ENCODE results near the gene VPS26B. TPM values are rescaled to one million over a fixed set of nuclear protein-coding genes. Genes with fewer than 3 reads are reported as not detected.

The VPS26B gene
- total RNA-seq, 1 experiment from 2014 or later, result 69.4 TPM

- no peak for TF ChIP-seq POLR2AphosphoS5 (IDR thresholded peaks at IDR 0.05; ENCODE audit: low read depth, low read length)
- no peak for TF ChIP-seq REST (IDR thresholded peaks at IDR 0.05; ENCODE audit: insufficient read depth in 1 of 2, low read depth in 2 of 2, low read length in 1 of 2)
- no peak for TF ChIP-seq SIN3A (IDR thresholded peaks at IDR 0.05; ENCODE audit: borderline replicate concordance, insufficient read depth, low read depth, low read length)
- no peak for TF ChIP-seq TCF7L2 (IDR thresholded peaks at IDR 0.05; ENCODE audit: low read depth, low read length)
- TF ChIP-seq CTCF (IDR thresholded peaks at IDR 0.05), result no peak
- DNase-seq (ENCODE audit: low read depth, low spot score), result no peak
- Histone ChIP-seq H3K36me3 (ENCODE audit: control insufficient read depth, insufficient read depth, low read length) (no peaks in the 10 kb centered on the region; the same call in 1 of the 2 replicates), H3K9me3 (ENCODE audit: control insufficient read depth, insufficient read depth, low read depth, low read length) (no peaks in the 10 kb centered on the region), H3K27me3 (ENCODE audit: control insufficient read depth, insufficient read depth, low read length) (no peaks in the 10 kb centered on the region), H3K27ac (ENCODE audit: low read length) (no peak overlapping the region), H3K4me1 (ENCODE audit: control insufficient read depth, insufficient read depth, low read length) (peaks cover 17% of the 10 kb centered on the region), H3K4me3 (ENCODE audit: low read depth in 2 of 2, low read length in 2 of 2) (no peak overlapping the region)
- in situ Hi-C loops (cut with HindIII; ENCODE audit: low pct_unique_long_range_greater_than_20kb, low sequenced_read_pairs) (no loop called here), intact Hi-C loops (cut with micrococcal nuclease; ENCODE audit: unreplicated experiment) (no loop called here)
- POLR2A ChIA-PET, result no interaction called here
- no peak for ATAC-seq
- no TSS peak for BruUV-seq (replicated peaks)
- CTCF ChIA-PET, result no interaction called here
Observed at GRCh38 chr11:134250675-134251074, 26.2 kb downstream of the VPS26B start.

GRCh38 chr11:134252346-134253187, 28.1 kb downstream of the VPS26B start:
- H3K4me3 ChIP-seq (ENCODE audit: low read depth in 2 of 2, low read length in 2 of 2), result peak overlapping the region; percentile 99
- BruUV-seq (replicated peaks), result no TSS peak
- peak; percentile 55 for ATAC-seq
- intact Hi-C loops (cut with micrococcal nuclease; ENCODE audit: unreplicated experiment), result loop anchor here (2.0 kb wide), 1 partner anchor 28 kb away; the partner anchor contains the start of gene VPS26B
- H3K27ac ChIP-seq (ENCODE audit: low read length), result peak overlapping the region; percentile 96
- no peaks in the 10 kb centered on the region; the same call in 1 of the 2 replicates for H3K36me3 ChIP-seq (ENCODE audit: control insufficient read depth, insufficient read depth, low read length)
- peaks cover 17% of the 10 kb centered on the region for H3K4me1 ChIP-seq (ENCODE audit: control insufficient read depth, insufficient read depth, low read length)
- DNase-seq (ENCODE audit: low read depth, low spot score), result no peak
- no peaks in the 10 kb centered on the region for H3K9me3 ChIP-seq (ENCODE audit: control insufficient read depth, insufficient read depth, low read depth, low read length)
- no peak for TF ChIP-seq TCF7L2 (IDR thresholded peaks at IDR 0.05; ENCODE audit: low read depth, low read length)
- no peak for TF ChIP-seq CTCF (IDR thresholded peaks at IDR 0.05)
- TF ChIP-seq POLR2AphosphoS5 (IDR thresholded peaks at IDR 0.05; ENCODE audit: low read depth, low read length), result no peak
- TF ChIP-seq SIN3A (IDR thresholded peaks at IDR 0.05; ENCODE audit: borderline replicate concordance, insufficient read depth, low read depth, low read length), result no peak; the same call in 1 of the 2 replicates
- TF ChIP-seq REST (IDR thresholded peaks at IDR 0.05; ENCODE audit: insufficient read depth in 1 of 2, low read depth in 2 of 2, low read length in 1 of 2), result no peak
- H3K27me3 ChIP-seq (ENCODE audit: control insufficient read depth, insufficient read depth, low read length), result no peaks in the 10 kb centered on the region
- in situ Hi-C loops (cut with HindIII; ENCODE audit: low pct_unique_long_range_greater_than_20kb, low sequenced_read_pairs), result no loop called here
- ChIA-PET POLR2A (no interaction called here), CTCF (no interaction called here)

Measured in Panc1 (cell line).